ENCODE results near the gene C16orf86.
A peak's percentile ranks its signal among the peaks of the same experiment; 100 is the strongest.

C16orf86 gene

GRCh38 chr16:67667453-67667816 lies 821 bp downstream of the C16orf86 start:
- DNase-seq (ENCODE audit: low read depth) = no peak

- DNase-seq (ENCODE audit: low read depth) = peak; percentile 58
These were observed 1.3 kb downstream of the C16orf86 start for GRCh38 chr16:67667817-67668494.

GRCh38 chr16:67668495-67669157 lies 2.0 kb downstream of the C16orf86 start:
- no peak for DNase-seq (ENCODE audit: low read depth)

- no peak for DNase-seq (ENCODE audit: low read depth)
These were observed 3.0 kb downstream of the C16orf86 start for GRCh38 chr16:67669499-67670101.

GRCh38 chr16:67672306-67672705 lies 5.7 kb downstream of the C16orf86 start:
- DNase-seq (ENCODE audit: low read depth) = no peak

GRCh38 chr16:67672739-67673662 lies 6.4 kb downstream of the C16orf86 start:
- no peak for DNase-seq (ENCODE audit: low read depth)

GRCh38 chr16:67673712-67674580 lies 7.3 kb downstream of the C16orf86 start:
- DNase-seq (ENCODE audit: low read depth) = no peak

- no peak for DNase-seq (ENCODE audit: low read depth)
These were observed 8.4 kb downstream of the C16orf86 start for GRCh38 chr16:67674851-67675578.

- DNase-seq (ENCODE audit: low read depth) = no peak
These were observed 8.9 kb downstream of the C16orf86 start for GRCh38 chr16:67675579-67675935.

GRCh38 chr16:67675999-67676398 lies 9.4 kb downstream of the C16orf86 start:
- no peak for DNase-seq (ENCODE audit: low read depth)

GRCh38 chr16:67676516-67676915 lies 9.9 kb downstream of the C16orf86 start:
- no peak for DNase-seq (ENCODE audit: low read depth)

GRCh38 chr16:67676939-67677338 lies 10.3 kb downstream of the C16orf86 start:
- DNase-seq (ENCODE audit: low read depth) = no peak

GRCh38 chr16:67677712-67678111 lies 11.1 kb downstream of the C16orf86 start:
- no peak for DNase-seq (ENCODE audit: low read depth)

GRCh38 chr16:67678354-67679023 lies 11.9 kb downstream of the C16orf86 start:
- DNase-seq (ENCODE audit: low read depth) = no peak

GRCh38 chr16:67679935-67680897 lies 13.6 kb downstream of the C16orf86 start:
- DNase-seq (ENCODE audit: low read depth) = no peak

GRCh38 chr16:67683767-67684166 lies 17.2 kb downstream of the C16orf86 start:
- DNase-seq (ENCODE audit: low read depth) = no peak

GRCh38 chr16:67685388-67686112 lies 18.9 kb downstream of the C16orf86 start:
- DNase-seq (ENCODE audit: low read depth) = no peak

Data from stimulated activated CD8-positive, alpha-beta memory T cell treated with anti-CD3 and anti-CD28 coated beads, Interleukin-4, amount 100 ng/mL, for 24 hours (primary cell).